GM18508 (cell line): ENCODE data around the gene PNLIPRP2.

Experiments used
- ATAC-seq: cut with Tn5 transposase; IDR thresholded peaks from one replicate; pipeline ENCODE4 v1.9.1; 2021; ENCODE audit warnings: moderate number of reproducible peaks; ENCODE audit not compliant: insufficient read depth, unreplicated experiment

PNLIPRP2 gene

GRCh38 chr10:116620423-116621400 lies at the start of gene PNLIPRP2:
PNLIPRP2 (plus strand) TSS chr10:116620953.
- no peak for ATAC-seq

GRCh38 chr10:116574797-116575196 lies 46.0 kb upstream of the PNLIPRP2 start:
- ATAC-seq = no peak

GRCh38 chr10:116587878-116588591 lies 32.7 kb upstream of the PNLIPRP2 start:
- no peak for ATAC-seq

GRCh38 chr10:116588995-116589394 lies 31.8 kb upstream of the PNLIPRP2 start:
- no peak for ATAC-seq

- ATAC-seq = no peak
These were observed 30.8 kb upstream of the PNLIPRP2 start for GRCh38 chr10:116589926-116590325.

GRCh38 chr10:116590590-116591444 lies 29.9 kb upstream of the PNLIPRP2 start, which contains the start of gene PNLIPRP1:
PNLIPRP1 (plus strand) TSS chr10:116590959; CDS start chr10:116591130, 171 bp downstream.
- ATAC-seq = no peak

- ATAC-seq = no peak
These were observed 27.5 kb upstream of the PNLIPRP2 start for GRCh38 chr10:116593139-116593740.

GRCh38 chr10:116594525-116595035 lies 26.2 kb upstream of the PNLIPRP2 start:
- ATAC-seq = no peak

GRCh38 chr10:116596062-116596461 lies 24.7 kb upstream of the PNLIPRP2 start:
- ATAC-seq = no peak

GRCh38 chr10:116597543-116597942 lies 23.2 kb upstream of the PNLIPRP2 start:
- no peak for ATAC-seq

GRCh38 chr10:116598329-116598728 lies 22.4 kb upstream of the PNLIPRP2 start:
- ATAC-seq = no peak

- ATAC-seq = no peak
These were observed 20.8 kb upstream of the PNLIPRP2 start for GRCh38 chr10:116599991-116600390.

- no peak for ATAC-seq
These were observed 17.9 kb upstream of the PNLIPRP2 start for GRCh38 chr10:116602648-116603400.

GRCh38 chr10:116606061-116606483 lies 14.7 kb upstream of the PNLIPRP2 start:
- no peak for ATAC-seq

GRCh38 chr10:116607336-116607735 lies 13.4 kb upstream of the PNLIPRP2 start:
- ATAC-seq = no peak

- no peak for ATAC-seq
These were observed 11.8 kb upstream of the PNLIPRP2 start for GRCh38 chr10:116608686-116609594.

GRCh38 chr10:116610443-116611152 lies 10.2 kb upstream of the PNLIPRP2 start:
- no peak for ATAC-seq
